Right renal cortex interstitium (tissue), 3 donors: ENCODE data around the gene PCDH1. TPM values are rescaled to one million over a fixed set of nuclear protein-coding genes. Genes with fewer than 3 reads are reported as not detected.
A peak's percentile ranks its signal among the peaks of the same experiment; 100 is the strongest.

ENCODE experiments used
- DNase-seq, 3 donors: peaks; one replicate each; pipeline ENCODE4 v3.0.0-alpha.2; 2013; ENCODE audit warnings: low read depth in 3 of 3, low spot score in 2 of 3
- polyA plus RNA-seq, 3 donors: library from polyadenylated mRNA; unstranded; fragments of 120-200 nt; gene quantifications; one replicate each; pipeline ENCODE4 v1.2.1, GENCODE V29; 2013; ENCODE audit not compliant: insufficient read length in 3 of 3

The PCDH1 gene
- polyA plus RNA-seq, 3 donors: 26.6 to 27.6 (median 26.6) TPM

DNA sequence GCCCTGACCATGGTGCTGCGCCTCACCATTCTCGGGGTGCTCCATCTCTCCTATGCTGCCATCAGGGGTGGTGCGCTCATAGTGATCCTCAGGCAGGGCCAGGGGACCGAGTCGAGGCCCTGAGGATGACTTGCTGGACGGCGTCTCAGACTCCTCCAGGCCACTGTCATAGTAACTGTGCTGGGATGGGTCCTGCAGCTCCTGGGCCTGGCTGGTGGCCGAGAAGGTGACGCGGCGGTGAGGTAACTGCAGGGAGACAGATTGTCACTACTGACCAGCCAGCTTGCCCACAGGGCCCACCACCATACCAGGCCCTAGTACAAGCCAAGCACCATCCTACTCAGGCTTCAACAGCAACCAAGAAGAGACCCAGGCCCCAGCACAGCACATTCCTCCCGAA, 21.0 kb downstream of the PCDH1 start:
- no peak for DNase-seq

DNA sequence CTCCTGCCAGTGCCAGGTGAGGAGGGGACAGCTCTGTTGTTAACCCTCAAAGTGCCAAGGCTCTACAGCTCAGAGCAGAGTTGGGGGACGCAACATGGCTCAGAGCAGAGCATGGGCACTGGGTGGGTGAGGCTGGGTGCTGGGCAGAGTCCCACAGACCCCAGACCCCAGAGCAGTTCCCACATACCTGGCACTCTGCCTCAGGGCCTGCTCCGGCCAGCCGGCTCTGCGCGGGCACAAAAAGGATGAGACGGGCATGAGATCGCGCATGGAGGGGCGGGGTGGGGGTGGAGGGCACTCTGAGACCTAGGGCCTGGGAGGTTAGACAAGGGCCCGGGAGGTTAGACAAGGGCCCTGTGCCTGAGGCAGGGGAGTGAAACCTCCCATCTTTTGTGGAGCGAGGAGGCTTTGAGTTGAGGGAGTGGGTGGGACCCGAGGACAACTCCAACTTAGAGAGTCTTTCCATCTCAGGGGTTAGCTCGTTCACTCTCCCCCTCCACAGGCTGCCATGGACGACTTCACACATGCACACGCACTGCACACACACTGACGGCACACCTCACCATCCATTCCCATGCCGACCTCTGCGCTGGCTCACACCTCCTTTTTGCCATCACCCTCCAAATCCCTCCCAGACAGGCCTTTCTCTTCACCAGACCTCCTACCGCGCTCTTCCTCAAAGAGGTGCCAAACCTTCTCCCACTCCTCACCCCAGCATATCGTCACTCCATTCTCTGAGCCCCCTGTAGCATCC, 22.0 kb downstream of the PCDH1 start:
- DNase-seq: no peak

DNA sequence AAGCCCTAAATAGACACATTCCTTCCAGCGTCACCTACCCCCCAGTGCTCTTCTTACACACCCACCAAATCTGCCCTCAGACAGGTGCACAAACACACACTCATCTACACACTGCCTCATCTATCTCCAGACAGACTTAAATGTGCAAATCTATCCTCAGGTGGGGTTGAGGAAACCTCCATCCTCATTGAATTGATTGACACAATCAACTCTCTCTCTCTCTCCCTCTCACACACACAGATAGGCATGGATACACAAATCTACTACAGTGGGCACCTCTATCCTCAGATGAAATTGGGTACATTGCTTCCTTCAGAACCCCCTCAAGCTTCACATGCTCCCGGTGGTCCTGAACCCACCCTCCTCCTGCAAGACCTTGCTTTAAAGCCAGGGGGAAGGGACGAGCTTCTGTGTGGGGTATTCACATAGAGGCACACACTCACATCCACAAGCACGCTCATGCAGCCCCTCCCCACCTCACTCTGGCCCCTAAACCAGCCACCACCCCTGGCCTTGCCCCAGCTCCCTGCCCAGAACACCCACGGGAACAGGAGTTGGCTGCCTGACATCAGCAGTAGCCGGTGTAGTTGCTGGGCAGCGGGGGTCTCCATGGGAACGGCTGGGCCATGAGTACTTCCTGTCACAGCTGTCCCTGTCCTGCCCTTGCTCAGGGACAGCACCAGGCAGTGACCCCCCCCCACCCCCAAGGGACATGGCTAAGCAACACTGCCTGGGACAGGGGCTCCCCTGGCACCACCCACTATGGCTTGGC, 22.8 kb downstream of the PCDH1 start:
- no peak for DNase-seq

DNA sequence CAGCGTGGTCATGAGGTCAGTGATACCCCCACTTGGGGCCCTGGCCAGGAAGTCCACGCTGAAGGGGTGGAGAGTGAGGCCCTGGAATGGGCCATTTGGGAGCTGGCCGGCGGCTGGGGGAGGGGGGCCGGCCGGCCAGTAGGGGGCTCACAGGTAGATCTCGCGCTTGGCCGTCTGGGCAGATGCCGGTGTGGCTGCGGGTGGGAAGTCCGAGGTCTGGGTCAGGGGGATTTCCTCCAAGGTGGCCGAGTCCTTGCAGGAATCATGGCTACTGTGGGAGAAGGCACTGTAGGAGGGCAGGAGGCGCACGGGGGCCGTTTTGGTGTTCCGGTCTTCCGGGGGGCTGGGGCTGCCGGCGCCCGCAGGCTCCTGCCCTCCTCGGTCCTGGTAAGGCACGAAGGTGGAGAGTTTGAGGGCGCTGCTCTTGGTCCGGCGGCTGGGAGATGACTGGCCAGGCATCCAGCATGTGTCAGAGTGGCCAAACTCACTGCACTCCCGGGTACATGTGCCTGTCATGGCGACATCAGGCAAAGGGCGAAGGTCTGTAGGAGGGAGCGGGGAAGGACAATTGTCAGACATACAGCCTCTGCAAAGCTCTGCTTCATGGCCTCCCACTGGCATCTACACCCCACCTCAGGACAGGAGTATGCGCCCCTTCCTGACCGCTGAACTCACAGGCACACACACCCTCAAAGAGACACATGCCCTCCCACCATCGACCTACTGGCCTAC, 24.1 kb downstream of the PCDH1 start:
- DNase-seq: no peak

DNA sequence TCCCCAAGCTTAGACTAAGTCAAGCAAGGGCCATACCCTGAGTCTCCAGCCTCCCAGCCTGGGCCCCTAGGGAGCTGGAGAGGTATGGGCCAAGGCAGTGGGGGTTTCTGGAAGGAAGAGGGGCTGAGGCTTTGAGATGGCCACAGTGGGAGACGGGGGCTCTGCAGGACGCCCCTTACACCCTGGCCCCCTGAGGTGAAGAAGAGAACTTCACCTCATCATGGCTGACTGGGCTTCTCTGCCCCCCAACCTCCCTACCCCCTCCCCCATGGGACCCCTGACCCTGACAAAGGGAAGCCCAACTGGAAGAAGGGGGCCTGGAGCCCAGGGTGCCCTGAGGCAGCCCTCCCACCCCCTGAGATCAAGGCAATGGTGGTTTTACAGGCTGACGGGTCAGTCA, 25.8 kb downstream of the PCDH1 start:
- DNase-seq: no peak

DNA sequence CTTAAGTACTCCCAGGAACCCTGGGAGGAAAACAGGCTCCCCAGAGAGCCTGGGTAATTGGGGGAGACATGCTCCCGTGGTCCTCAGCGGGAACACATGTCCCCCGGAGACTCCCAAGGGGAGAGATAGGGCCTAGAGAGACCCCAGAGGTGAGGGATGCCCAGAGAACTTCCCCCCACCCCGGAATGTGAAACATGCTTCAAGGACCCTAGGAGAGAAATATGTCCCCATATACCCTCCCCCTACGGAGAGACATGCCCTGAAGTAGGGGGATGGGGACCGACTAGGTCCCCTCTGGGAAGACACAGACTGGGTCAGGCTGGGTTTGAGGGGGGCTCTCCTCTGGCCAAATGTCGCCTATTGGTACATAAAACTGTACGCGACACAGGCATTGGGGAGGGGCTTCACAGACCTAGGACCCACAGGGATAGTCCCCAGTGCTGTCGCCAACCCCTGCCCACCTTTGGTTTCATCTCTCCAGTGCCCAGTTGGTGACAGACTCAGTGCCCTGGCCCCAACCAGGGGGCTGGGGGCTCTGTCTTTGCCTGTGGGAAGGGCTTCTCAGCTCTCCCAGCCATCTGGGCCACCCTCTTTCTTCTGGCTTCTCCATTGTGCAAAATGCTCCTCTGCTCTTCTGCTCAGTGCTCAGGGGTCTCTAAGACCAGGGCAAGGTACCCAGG, 26.9 kb downstream of the PCDH1 start:
- DNase-seq: no peak

DNA sequence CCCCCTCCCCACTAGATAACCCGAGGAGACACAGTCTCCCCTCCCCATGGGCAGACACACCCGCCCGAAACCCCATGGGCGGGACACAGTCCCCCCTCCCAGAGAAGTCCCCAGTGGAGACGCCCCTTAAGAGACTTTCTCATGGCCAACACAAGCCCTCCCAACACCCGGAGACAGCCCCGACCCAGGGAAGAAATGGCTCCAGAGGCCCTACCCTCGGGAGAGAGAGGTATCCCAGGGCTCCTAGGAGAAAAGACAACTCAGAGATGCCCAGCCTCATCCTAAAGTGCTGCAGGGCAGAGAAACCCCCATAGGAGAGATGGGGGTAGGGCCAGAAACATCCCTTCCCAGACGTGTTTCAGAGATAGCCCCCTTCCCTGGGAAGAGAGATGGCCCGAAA, 27.4 kb downstream of the PCDH1 start:
- no peak for DNase-seq

DNA sequence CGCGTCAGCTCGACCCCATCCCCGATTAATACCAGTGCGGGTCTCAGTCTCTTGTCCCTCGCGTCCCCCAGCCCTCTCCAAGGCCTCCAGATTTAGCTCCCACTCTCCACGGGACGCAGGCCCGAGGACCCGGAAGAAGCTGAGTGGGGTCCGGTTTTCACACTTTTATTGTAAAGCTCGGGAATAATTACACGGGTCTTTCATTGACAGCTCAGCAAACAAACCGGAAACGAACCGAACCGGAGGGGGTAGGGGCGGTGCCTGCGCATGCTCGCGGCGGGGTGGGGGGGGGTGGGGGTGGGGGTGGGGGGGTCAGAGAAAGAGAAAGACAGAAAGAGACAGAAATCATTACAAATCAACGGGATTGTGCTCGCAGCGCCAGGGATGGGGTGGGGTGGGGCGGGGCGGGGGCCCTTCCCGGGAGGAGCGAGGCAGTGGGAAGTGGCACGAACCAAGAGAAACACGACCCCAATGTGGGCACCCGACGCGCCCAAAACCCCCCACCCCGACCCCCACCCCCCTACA, 27.9 kb downstream of the PCDH1 start:
- DNase-seq: no peak

DNA sequence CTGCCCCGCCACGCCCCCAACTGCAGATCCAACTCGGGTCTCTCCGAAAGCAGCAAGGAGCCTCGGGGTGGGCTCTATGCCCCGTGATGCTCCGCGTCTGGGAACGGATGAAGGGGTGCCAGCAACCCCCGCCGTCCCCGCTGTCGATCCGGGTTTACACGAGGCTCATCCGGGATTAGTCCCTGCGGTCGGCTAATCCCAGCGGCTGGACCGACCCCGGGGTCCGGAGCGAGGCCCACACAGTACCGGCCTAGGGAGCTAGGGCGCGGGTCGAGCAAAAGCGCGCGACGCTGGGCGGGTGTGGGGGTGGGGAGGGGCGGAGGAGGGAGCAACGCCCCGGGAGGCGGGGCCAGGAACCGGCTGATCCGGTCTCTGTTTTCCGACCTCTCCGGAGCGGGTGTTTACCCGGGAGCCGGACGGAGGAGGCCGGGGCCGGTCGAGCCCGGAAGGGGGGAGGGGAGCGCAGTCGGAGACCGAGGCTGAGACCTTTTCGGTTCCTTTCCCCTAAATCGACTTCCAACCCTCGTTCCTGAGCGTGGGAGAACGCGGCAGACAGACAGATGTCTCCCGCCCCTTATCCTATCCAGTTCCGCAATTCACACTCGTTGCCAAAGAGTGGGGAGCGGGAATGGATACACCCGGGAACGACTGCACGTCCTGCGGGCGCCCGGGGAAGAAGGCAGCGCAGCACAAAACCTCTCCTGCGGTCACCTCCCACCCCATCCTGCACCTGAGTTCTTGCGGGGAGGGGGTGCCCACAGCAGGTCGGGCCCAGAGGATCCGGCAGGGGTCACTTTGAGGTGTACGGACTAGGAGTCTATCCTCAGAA, 28.6 kb downstream of the PCDH1 start:
- peak; percentile 66 to 79 (median 78) for DNase-seq

DNA sequence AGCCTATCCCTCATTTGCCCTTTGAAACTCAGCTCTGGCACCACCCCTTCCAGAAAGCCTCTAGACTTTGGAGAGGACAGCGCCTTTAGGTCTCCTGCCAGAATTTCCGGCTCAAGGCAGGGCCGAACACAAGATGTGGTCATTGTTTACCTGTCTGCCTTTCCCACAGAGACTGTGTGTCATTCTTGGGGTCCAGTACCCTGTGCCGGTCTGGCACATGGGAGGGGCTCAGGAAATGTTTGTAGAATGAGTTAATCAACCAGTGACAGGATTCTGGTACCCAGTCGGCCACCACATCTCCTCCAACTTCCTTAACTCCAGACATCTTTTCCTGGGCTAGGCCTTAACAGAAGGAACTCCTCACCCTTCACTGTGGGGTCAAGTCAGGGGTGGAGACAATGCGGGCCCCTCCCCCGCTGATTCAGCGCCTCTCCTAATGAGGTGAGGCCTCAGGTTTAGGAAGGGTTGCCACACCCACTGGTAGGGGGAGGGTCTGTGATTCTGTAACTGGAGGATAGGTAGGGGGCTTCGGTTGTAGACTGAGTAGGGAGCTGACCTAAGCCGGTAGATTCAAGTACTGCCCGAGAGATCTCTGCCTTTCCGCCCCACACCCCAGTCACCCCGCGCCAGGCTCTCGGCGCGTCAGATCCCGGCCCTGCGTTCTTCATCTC, 29.3 kb downstream of the PCDH1 start:
- no peak for DNase-seq

DNA sequence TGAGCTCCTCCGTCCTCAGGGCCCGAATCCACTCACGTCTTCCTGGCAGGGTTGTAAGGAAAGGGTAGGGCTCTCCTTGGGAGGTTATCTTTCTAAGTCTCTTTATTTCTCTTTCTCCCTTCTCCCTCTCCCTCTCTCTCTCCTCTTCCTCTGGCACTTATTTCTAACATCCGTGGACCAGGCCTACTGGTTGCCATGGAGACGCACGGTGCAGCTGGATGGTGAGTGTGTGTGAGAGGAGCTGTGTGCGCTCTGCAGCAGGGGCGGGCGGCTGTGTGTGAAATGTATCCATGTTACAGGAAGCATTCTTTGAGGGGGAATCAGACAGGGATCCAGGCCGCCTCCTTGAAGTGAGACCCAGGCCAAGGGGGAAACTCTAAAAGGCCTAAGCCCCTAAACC, 32.2 kb downstream of the PCDH1 start:
- no peak for DNase-seq

DNA sequence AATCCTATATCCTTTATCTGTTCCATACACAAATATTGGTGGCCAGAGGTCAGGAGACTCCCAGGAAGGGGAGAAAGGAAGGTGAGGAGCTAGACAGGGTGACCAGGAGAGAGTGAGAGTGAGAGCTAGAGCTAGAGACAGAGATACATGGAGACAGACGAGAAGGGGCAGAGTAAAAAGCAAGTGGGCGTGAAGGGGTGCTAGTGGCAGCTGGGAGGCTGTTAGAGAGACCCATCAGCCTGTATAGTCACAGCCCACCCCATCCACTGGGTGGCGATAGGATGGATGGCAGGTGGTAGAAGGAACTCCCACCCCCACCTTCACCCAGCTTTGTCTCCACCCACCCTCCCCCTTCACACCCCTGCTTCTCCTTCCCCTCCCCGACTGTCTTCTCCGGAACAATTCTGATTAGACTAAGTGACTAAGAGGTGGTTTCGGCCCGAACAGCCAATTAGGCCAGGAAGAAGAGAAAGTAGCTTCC, 32.8 kb downstream of the PCDH1 start:
- DNase-seq: no peak

DNA sequence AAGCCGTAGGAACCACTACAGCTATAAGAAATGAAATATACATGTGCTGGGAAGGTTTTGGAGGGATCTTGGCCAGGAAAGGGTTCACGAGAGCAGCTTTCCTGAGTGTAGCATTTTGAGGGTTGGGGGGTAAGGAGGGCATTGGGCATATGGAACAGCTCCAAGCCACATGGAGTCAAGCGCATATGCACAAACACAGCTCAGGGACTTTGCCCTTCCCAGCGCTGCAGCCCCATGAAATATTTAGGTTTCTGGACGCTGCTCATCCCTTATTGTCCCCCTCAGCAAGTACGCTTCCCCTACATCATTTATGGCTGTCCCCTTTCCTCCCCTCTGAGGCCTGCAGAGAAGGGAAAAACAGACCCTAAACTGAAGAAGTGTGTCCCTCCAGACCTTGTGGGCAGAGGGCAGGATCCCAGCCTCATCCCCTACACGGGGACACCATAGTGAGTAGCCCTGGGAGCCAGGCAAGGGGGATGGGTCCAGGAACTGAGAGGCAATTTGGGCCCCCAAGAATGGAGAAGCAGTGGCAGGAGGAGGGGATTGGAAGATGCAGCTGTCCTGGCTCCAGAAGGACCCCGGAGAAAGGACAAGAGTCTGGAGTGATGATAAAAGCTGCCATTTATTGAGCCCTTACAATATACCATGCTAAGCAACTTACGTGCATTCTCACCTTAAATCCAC, 33.7 kb downstream of the PCDH1 start:
- no peak for DNase-seq

DNA sequence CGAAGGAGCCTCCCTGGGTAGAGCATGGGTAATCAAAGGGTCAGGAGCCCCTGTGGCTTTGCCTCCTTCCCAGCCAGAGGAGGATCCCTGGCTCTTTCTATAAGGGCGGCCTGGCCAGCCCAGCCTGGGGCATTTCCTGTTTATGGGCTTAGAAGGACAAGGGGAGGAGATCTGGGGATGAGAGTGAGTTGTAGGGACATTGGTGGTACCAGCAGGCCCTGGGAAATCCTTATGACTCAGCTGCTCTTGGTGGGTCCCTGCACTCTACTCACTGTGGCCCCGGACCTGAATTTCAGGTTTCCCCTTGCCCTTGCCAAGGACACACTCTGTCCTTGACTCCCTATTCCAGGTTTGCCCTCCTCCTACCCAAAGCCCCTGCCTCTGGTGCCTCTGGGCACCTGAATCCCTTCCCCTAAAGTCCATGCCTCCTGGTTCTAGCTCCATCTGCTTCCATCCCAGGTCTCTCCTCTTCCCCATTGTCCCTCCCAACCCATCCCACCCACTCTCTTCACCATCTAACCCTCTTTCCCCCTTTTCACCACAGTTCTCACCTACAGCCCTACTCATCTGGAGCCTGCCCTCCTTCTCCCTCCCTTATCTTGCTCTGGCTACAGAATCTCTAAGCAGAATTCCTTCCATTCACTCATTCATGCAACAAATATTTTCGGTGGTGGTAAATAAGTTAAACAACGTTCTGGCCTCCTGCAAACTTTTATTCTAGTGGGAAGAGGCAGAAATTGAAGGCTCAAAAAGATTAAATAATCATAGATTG, 34.9 kb downstream of the PCDH1 start:
- DNase-seq: no peak

DNA sequence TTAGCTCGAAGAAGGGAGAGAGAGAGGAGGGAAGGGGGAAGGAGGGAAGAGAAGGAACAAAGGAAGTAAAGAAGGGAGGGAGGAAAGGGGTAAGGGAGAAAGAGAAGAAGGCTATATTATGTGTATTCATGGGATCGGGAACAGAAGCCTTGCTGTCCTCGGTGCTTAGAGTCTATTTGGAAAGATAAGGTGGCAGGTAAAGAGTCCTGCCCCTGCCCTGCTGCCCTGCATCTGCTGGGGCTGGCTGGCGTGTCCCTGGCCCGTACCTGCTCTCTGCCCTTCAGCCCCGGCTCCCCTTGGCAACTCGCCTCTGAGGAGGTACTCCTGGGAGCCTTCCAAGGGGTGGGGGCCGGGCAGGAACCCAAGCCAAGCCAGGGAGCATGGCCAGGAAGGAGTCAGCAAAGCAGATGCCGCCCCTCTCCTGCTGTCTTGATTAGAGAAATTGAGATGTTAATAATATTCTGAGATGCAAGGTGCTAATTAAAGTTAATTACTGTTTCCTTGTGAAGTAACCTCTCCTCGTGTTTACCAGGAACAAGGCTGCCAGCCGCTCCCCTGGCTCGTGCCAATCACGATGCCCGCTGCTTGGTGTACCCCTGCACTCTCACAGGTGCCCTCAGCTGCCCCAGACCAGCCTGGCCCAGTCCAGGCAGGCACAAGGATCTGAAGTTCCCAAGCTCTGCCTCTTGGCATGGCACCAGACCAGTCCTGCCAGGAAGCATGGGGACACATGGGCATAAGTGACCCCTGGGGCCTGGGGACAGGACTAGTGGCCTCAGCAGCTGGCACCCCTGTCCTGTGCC, 36.6 kb downstream of the PCDH1 start:
- no peak for DNase-seq

DNA sequence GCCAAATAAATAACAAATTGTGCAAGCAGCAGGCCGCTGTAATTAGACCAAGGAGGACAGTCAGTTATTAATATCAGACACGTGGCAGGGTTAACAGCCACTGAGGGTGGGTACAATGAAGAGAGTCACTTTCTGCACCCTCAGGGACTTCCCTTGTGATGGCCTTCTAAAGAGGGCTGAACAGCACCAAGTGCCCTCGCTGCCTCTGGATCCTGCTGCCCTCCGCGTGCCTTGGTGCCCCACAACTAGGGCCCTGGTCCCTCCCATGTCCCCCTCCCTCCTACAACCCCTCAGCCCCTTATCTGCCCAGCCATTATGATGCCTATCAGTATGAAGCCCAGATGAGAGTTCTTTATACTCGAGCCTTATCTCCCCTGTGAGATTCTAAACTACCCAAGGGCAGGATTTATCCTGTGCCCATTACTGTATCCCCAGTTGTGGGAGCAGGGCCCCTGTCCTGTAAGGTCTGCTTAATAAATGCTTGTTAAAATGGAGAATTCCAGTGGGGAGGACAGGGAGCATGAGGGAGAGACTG, 37.3 kb downstream of the PCDH1 start:
- no peak for DNase-seq
